Kidney (tissue), 14 donors: ENCODE results near the gene NXN. TPM values are rescaled to one million over a fixed set of nuclear protein-coding genes. Genes with fewer than 3 reads are reported as not detected.

Source experiments
- DNase-seq, 5 donors: peaks; one replicate each; pipeline ENCODE4 v3.0.0-alpha.2; 2013 to 2020
- FAIRE-seq: peaks from 2 replicates; lab custom pipeline; 2012; peaks lifted over from hg19 to GRCh38; lab: Jason Lieb, UNC
- H3K27ac ChIP-seq, 2 donors: one replicate each; pipeline ENCODE4 v1.7.0; 2013; ENCODE audit warnings: low read depth in 2 of 2, low read length in 2 of 2, inconsistent platforms in 1 of 2
- H3K27me3 ChIP-seq: one replicate; pipeline ENCODE4 v1.7.1; 2013; ENCODE audit warnings: low read length, inconsistent platforms; ENCODE audit not compliant: control insufficient read depth, insufficient read depth
- H3K36me3 ChIP-seq, 3 donors: one replicate each; pipeline versions ENCODE4 v1.7.0 to v1.7.1; 2013; ENCODE audit warnings: low read length in 3 of 3, control low read depth in 1 of 3, inconsistent platforms in 1 of 3; ENCODE audit not compliant: insufficient read depth in 3 of 3, control insufficient read depth in 2 of 3
- H3K4me1 ChIP-seq, 3 donors: one replicate each; pipeline versions ENCODE4 v1.7.0 to v1.7.1; 2013; ENCODE audit warnings: low read length in 3 of 3, inconsistent platforms in 1 of 3, low read depth in 1 of 3; ENCODE audit not compliant: control insufficient read depth in 2 of 3, insufficient read depth in 2 of 3
- H3K4me3 ChIP-seq, 3 donors: one replicate each; pipeline versions ENCODE4 v1.7.0 to v1.8.1; 2013; ENCODE audit warnings: low read length in 3 of 3, control low read depth in 1 of 3, inconsistent platforms in 1 of 3
- H3K9ac ChIP-seq, 3 donors: one replicate each; pipeline versions ENCODE4 v1.7.0 to v1.7.1; 2013; ENCODE audit warnings: low read length in 3 of 3, control low read depth in 1 of 3, inconsistent platforms in 1 of 3
- H3K9me3 ChIP-seq, 3 donors: one replicate each; pipeline versions ENCODE4 v1.7.0 to v1.7.1; 2013; ENCODE audit warnings: low read length in 3 of 3, control low read depth in 1 of 3, inconsistent platforms in 1 of 3; ENCODE audit not compliant: control insufficient read depth in 2 of 3, insufficient read depth in 1 of 3
- intact Hi-C: fragments of 100-400 bp; cut with DNase I; formaldehyde crosslinking; loops from one replicate; pipeline ENCODE4 v1.11.1; 2022
- polyA plus RNA-seq: library from polyadenylated mRNA; stranded (reverse); fragments of 350-450 nt; fragmentation: Illumina TruSeq; extraction: RNeasy Lipid Tissue Mini Kit (QIAGEN cat#74804); gene quantifications from one replicate; pipeline ENCODE4 v1.2.3, GENCODE V29; 2014; ENCODE audit warnings: low read depth, low replicate concordance; ENCODE audit not compliant: insufficient read depth
- total RNA-seq: library from RNA; stranded (reverse); fragmentation: NEBNext Ultra II Directional; extraction: Animal tissue kit (Norgen Biotek cat#: 25700); gene quantifications from one replicate; pipeline ENCODE4 v1.2.1, GENCODE V29; 2021
- TF ChIP-seq, protein P1 (sequence below): IDR thresholded peaks from 3 replicates; pipeline ENCODE4 v1.5.1; 2012; ENCODE audit warnings: mild to moderate bottlenecking, moderate library complexity, borderline replicate concordance; ENCODE audit not compliant: insufficient read depth; ENCODE audit errors: extremely low read depth
- donor health status: control.
- donor health status: control.
- donor health status: control.
- donor health status: control.
- donor health status: control.
- donor health status: DM: yes; HTN: yes; CAD: no.
- donor health status: Normal renal cell carcinoma (clear cell type).

Gene NXN
- total and polyA plus RNA-seq, 2 donors from 2014 or later = 10.2 to 26.8 TPM

DNA sequence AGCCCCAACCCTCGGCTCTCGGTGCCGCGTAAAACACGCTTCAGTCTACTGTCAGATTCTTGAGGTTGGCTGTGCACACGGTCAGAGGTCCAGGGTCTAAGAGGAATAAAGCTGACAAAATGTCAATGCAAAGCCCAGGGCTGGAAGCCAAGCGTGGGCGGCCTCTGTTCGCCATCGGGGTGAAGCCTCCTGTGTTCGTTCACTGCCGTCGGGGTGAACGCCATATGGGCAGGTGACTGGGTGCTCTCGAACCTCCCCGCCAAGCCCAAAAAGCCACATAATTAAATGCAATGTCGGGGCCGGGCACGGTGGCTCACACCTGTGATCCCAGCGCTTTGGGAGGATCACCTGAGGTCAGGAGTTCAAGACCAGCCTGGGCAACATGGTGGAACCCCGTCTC lies 152.8 kb downstream of the NXN start:
- Histone ChIP-seq H3K4me1 (no peaks in the 10 kb centered on the region), H3K27ac (no peak overlapping the region), H3K9me3 (no peaks in the 10 kb centered on the region), H3K27me3 (no peaks in the 10 kb centered on the region), H3K4me3 (no peak overlapping the region), H3K36me3 (no peaks in the 10 kb centered on the region), H3K9ac (no peak overlapping the region)
- no peak for DNase-seq
- TF ChIP-seq, protein P1, sequence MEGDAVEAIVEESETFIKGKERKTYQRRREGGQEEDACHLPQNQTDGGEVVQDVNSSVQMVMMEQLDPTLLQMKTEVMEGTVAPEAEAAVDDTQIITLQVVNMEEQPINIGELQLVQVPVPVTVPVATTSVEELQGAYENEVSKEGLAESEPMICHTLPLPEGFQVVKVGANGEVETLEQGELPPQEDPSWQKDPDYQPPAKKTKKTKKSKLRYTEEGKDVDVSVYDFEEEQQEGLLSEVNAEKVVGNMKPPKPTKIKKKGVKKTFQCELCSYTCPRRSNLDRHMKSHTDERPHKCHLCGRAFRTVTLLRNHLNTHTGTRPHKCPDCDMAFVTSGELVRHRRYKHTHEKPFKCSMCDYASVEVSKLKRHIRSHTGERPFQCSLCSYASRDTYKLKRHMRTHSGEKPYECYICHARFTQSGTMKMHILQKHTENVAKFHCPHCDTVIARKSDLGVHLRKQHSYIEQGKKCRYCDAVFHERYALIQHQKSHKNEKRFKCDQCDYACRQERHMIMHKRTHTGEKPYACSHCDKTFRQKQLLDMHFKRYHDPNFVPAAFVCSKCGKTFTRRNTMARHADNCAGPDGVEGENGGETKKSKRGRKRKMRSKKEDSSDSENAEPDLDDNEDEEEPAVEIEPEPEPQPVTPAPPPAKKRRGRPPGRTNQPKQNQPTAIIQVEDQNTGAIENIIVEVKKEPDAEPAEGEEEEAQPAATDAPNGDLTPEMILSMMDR = no peak
- FAIRE-seq = no peak
- intact Hi-C loops = no loop called here

DNA sequence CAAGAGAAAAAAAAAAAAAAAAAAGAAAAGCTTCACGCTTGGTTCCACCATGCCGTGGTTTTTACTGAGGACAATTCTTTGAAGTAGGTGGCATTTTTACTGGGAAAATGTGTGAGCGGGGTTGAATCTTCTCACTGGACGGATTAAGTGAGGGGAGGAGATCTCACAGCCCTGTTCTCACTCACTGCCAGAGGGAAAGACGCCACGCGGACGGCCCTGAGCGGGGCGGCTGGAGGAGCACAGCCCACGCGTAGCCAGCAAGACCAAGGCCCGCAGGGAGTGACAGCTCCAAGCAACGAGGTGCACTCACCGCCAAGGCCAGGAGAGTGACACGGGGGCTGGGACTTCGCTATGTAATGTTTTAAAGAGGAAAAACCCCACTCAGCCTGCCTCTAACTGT lies 154.4 kb downstream of the NXN start:
- intact Hi-C loops = no loop called here
- FAIRE-seq (no peak), DNase-seq (no peak)
- Histone ChIP-seq H3K4me3 (no peak overlapping the region), H3K27ac (no peak overlapping the region), H3K27me3 (no peaks in the 10 kb centered on the region), H3K4me1 (no peaks in the 10 kb centered on the region), H3K36me3 (no peaks in the 10 kb centered on the region), H3K9me3 (no peaks in the 10 kb centered on the region), H3K9ac (no peak overlapping the region)
- TF ChIP-seq, protein P1 = no peak

DNA sequence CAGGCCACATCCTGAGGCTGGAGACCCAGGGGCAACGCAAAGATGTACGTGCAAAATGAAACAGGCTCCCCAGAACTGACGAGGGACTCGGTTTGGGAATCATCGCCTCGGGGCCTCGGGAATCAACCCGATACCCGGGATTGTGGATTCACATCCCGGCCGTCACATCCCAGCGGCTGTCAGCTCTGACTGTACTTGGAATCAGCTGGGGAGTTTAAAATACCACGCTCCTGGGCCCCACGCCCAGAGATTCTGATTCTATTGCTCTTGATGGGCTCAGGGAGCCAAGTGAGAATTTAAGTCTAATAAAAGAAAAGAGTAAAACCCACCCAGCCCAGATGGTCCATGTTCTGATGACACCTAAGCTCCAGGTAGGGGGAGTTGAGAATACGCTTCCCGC lies 155.2 kb downstream of the NXN start:
- FAIRE-seq (no peak), DNase-seq (no peak)
- no peak overlapping the region for H3K4me3 ChIP-seq
- peaks cover 0 to 2% (median 0%) of the 10 kb centered on the region in 3 donors for H3K36me3 ChIP-seq
- no peak overlapping the region for H3K9ac ChIP-seq
- no peaks in the 10 kb centered on the region for H3K9me3 ChIP-seq
- TF ChIP-seq, protein P1 = no peak
- H3K27me3 ChIP-seq = no peaks in the 10 kb centered on the region
- H3K4me1 ChIP-seq = no peaks in the 10 kb centered on the region
- intact Hi-C loops = no loop called here
- H3K27ac ChIP-seq = no peak overlapping the region

DNA sequence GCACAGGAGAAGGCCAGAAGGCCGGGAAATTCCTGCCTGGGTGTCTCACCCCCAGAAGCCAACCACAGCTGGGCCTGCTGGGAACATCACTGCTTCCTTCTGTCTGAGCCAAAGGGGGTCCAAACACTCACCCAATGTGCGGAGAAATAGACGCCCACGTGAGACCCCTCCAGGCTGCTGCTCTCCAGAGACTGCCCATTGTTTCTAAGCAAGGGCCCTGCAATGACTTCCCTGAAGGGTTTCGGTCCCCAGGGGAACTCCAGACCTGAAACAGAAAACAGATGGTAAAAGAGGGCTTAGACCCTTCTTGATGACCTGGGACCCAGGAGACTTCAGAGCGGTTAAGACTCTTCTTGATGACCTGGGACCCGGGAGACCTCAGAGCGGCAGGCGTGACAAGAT lies 156.1 kb downstream of the NXN start:
- intact Hi-C loops = no loop called here

More for the DNA sequence above, 156.1 kb downstream of the NXN start:
- Histone ChIP-seq H3K4me1 (no peaks in the 10 kb centered on the region), H3K36me3 (peaks cover 0 to 2% (median 0%) of the 10 kb centered on the region in 3 donors), H3K4me3 (no peak overlapping the region), H3K9ac (no peak overlapping the region), H3K27ac (no peak overlapping the region), H3K27me3 (no peaks in the 10 kb centered on the region), H3K9me3 (no peaks in the 10 kb centered on the region)
- FAIRE-seq = no peak
- DNase-seq = no peak
- TF ChIP-seq, protein P1 = no peak
